Activated B cell treated with CpG ODN at 0.5 μM for 24 hours (primary cell): ENCODE measurements around the gene BTNL9. TPM values are rescaled to one million over a fixed set of nuclear protein-coding genes. Genes with fewer than 3 reads are reported as not detected.

Experiments
- ATAC-seq: fragments of 200-7000 bp; cut with Tn5 transposase; one replicate; pipeline ENCODE4 v1.10.0; 2021; ENCODE audit warnings: low read depth, mild to moderate bottlenecking, moderate library complexity
- CTCF ChIA-PET: fragments of 350-600 bp; sonication (Branson Sonifier 250); formaldehyde crosslinking; loops from one replicate; lab custom pipeline; 2021; ENCODE audit warnings: antibody characterized with exemption; lab: Charles Lee
- POLR2A ChIA-PET: fragments of 350-600 bp; sonication (Branson Sonifier 250); formaldehyde crosslinking; loops from one replicate; lab custom pipeline; 2021; ENCODE audit warnings: antibody characterized with exemption; lab: Charles Lee
- DNase-seq: peaks from one replicate; pipeline ENCODE4 v3.0.0; 2022
- H3K27ac Mint-ChIP-seq: one replicate; pipeline ENCODE4 v1.8.0; 2020; ENCODE audit warnings: mixed read lengths
- H3K27me3 Mint-ChIP-seq: one replicate; pipeline ENCODE4 v1.8.0; 2021; ENCODE audit warnings: mixed read lengths
- H3K36me3 Mint-ChIP-seq: one replicate; pipeline ENCODE4 v1.8.0; 2021; ENCODE audit warnings: low read depth, mixed read lengths
- H3K4me1 Mint-ChIP-seq: one replicate; pipeline ENCODE4 v1.8.0; 2021; ENCODE audit warnings: mixed read lengths
- H3K4me3 Mint-ChIP-seq: one replicate; pipeline ENCODE4 v1.8.0; 2020; ENCODE audit warnings: mild to moderate bottlenecking, mixed read lengths
- H3K9me3 Mint-ChIP-seq: one replicate; pipeline ENCODE4 v1.8.0; 2020; ENCODE audit warnings: mixed read lengths
- CTCF ChIP-seq: fragments of 200-600 bp; IDR thresholded peaks from one replicate; pipeline ENCODE4 v1.8.0; 2022; ENCODE audit warnings: antibody characterized with exemption, mild to moderate bottlenecking
- intact Hi-C: fragments of 100-400 bp; cut with micrococcal nuclease; formaldehyde crosslinking; loops from one replicate; pipeline ENCODE4 v1.15.1; 2024
- total RNA-seq: library from RNA; stranded (reverse); gene quantifications from 2 replicates; pipeline ENCODE4 v1.2.3, GENCODE V29; 2022

The BTNL9 gene
- total RNA-seq, 1 donor from 2014 or later = 27.6 TPM

DNA sequence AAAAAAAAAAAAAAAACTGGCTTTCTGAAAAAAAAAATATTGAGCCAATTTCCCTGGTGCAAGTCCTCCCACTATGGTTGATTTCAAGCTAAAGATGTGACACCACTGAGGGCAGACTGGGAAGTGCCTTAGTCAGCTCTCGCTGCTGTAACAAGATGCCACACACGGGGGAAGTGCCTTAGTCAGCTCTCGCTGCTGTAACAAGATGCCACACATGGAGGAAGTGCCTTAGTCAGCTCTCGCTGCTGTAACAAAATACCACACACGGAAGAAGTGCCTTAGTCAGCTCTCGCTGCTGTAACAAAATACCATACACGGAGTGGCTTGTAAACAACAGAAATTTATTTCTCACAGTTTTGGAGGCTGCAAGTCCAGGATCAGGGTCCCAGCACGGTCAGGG is 23.4 kb downstream of the BTNL9 start:
- POLR2A ChIA-PET = interaction anchor here (0.6 kb wide), 1 partner anchor 197 kb away, joined by 4 read pairs; the partner anchor contains the start of gene TRIM52

GRCh38 chr5:181064987-181065386 is 24.9 kb downstream of the BTNL9 start:
- no peak overlapping the region for H3K27ac Mint-ChIP-seq
- H3K36me3 Mint-ChIP-seq = no peaks in the 10 kb centered on the region
- CTCF ChIA-PET = no interaction called here
- TF ChIP-seq CTCF = no peak
- peaks cover 61% of the 10 kb centered on the region for H3K27me3 Mint-ChIP-seq
- H3K4me3 Mint-ChIP-seq = no peak overlapping the region
- POLR2A ChIA-PET = no interaction called here
- intact Hi-C loops = no loop called here
- no peak for DNase-seq
- ATAC-seq = no peak
- H3K4me1 Mint-ChIP-seq = peaks cover 8% of the 10 kb centered on the region
- peaks cover 5% of the 10 kb centered on the region for H3K9me3 Mint-ChIP-seq

More for the DNA sequence above, 23.4 kb downstream of the BTNL9 start:
- peaks cover 55% of the 10 kb centered on the region for H3K27me3 Mint-ChIP-seq
- CTCF ChIA-PET = no interaction called here
- H3K4me1 Mint-ChIP-seq = peaks cover 11% of the 10 kb centered on the region
- no peak for DNase-seq
- ATAC-seq = no peak
- intact Hi-C loops = no loop called here
- no peak for TF ChIP-seq CTCF
- H3K9me3 Mint-ChIP-seq = peaks cover 3% of the 10 kb centered on the region
- no peak overlapping the region for H3K4me3 Mint-ChIP-seq
- no peak overlapping the region for H3K27ac Mint-ChIP-seq
- no peaks in the 10 kb centered on the region for H3K36me3 Mint-ChIP-seq

DNA sequence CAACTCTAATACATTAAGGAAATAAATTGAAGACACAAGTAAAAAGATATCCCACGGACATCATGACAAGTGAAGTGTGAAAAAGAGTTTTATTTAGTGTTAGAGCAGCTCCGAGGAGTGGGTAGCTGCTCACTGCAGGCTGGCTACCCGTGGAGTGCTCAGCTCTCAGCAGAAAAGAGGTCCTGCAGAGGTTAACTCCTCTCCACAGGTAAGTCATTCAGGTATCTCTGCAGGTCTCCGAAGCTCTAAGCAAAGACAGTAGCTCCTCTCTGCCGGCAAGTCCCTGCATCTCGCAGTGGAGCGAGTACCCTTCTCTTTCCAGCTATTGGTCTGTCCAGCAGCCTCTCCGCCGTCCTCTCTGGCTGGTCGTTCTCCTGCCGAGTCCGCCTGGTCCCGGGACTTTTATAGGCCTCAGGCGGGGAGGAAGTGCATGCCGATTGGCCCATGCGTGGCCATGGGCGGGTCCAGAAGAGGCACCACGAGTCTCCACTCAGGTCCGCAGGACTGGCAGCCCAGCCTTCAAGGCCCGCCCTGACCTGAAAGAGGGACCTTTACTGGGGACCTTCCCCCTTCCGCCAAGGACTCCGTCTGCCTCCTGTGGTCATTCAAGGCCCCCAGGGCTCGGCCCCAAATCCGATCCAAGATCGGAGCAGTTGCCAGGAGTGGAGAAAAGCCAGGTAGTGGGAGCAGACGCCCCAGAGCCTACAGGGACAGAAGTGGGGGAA is 29.9 kb downstream of the BTNL9 start:
- no peak overlapping the region for H3K4me3 Mint-ChIP-seq
- ATAC-seq (no peak), DNase-seq (no peak)
- peaks cover 36% of the 10 kb centered on the region for H3K27me3 Mint-ChIP-seq
- TF ChIP-seq CTCF = no peak
- intact Hi-C loops = no loop called here
- POLR2A ChIA-PET = interaction anchor here (0.6 to 1.4 kb wide), 2 partner anchors 19 to 333 kb away, joined by 3 to 7 read pairs; no protein-coding TSS in a partner anchor
- H3K9me3 Mint-ChIP-seq = peaks cover 7% of the 10 kb centered on the region
- no peaks in the 10 kb centered on the region for H3K36me3 Mint-ChIP-seq
- H3K4me1 Mint-ChIP-seq = peaks cover 8% of the 10 kb centered on the region
- CTCF ChIA-PET = no interaction called here
- H3K27ac Mint-ChIP-seq = no peak overlapping the region

DNA sequence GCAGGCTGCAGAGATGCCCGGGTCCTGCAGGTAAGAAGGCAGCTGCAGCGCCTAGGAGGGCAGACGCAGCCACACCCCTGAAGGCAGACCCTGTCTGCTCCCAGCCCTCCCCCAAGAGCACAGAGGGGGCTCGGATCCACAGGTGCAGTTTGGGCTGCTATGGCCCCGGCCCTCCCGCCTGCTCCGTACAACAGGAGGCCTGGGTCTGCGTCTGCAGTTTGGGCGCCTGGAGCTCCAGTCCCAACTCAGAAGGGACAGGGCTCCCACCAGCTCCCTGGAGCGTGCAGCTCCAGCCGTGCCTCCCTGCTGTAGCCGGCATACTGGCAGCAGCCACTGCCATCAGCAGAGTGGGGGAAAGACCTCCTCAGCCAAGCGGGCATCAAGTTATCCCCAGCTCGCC is 30.5 kb downstream of the BTNL9 start:
- Mint-ChIP-seq H3K36me3 (no peaks in the 10 kb centered on the region), H3K4me3 (no peak overlapping the region), H3K27me3 (peaks cover 33% of the 10 kb centered on the region), H3K27ac (no peak overlapping the region), H3K9me3 (peaks cover 7% of the 10 kb centered on the region), H3K4me1 (peaks cover 8% of the 10 kb centered on the region)
- POLR2A ChIA-PET = interaction anchor here (0.6 to 1.4 kb wide), 2 partner anchors 19 to 333 kb away, joined by 3 to 7 read pairs; no protein-coding TSS in a partner anchor
- ATAC-seq = no peak
- CTCF ChIA-PET = no interaction called here
- intact Hi-C loops = no loop called here
- no peak for TF ChIP-seq CTCF
- no peak for DNase-seq

DNA sequence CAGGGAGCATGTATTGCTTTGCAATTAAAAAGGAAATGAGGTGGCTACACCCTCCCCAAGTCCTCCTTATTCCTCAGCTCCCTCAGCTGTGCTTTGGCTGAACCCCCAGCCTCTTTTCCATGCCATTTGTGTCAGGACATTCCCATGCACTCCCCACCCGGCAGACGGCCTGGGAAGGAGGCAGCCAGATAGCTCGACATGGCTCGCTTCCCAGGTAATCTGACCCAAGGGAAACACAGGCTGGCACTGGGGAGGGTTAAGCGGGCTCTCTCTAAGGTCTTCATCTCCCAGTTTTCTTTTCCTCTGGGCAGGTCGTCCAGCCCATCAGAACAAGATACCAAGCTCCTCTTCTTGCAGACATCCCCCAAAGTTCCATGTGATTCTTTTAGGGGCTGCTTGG is 31.2 kb downstream of the BTNL9 start:
- no peaks in the 10 kb centered on the region for H3K36me3 Mint-ChIP-seq
- H3K4me3 Mint-ChIP-seq = no peak overlapping the region
- peaks cover 4% of the 10 kb centered on the region for H3K9me3 Mint-ChIP-seq
- H3K4me1 Mint-ChIP-seq = peaks cover 8% of the 10 kb centered on the region
- no peak for DNase-seq
- intact Hi-C loops = no loop called here
- H3K27ac Mint-ChIP-seq = no peak overlapping the region
- no peak for ATAC-seq
- no peak for TF ChIP-seq CTCF
- ChIA-PET CTCF (no interaction called here), POLR2A (interaction anchor here (1.4 kb wide), 1 partner anchor 20 kb away, joined by 3 read pairs; no protein-coding TSS in a partner anchor)
- H3K27me3 Mint-ChIP-seq = peaks cover 27% of the 10 kb centered on the region
